ENCODE measurements around the gene XIST. TPM values are rescaled to one million over a fixed set of nuclear protein-coding genes. Genes with fewer than 3 reads are reported as not detected.
A peak's percentile ranks its signal among the peaks of the same experiment; 100 is the strongest.
"Not testable (repeated sequence)": the region's sequence is repeated elsewhere in the genome, so short reads cannot be mapped to it uniquely, and the experiment has no call there.

Gene XIST
- total and polyA plus RNA-seq, 2 donors (not counting 1 experiment from before 2014, with no cell fraction given), result 0.07 to 97.9 TPM

DNA sequence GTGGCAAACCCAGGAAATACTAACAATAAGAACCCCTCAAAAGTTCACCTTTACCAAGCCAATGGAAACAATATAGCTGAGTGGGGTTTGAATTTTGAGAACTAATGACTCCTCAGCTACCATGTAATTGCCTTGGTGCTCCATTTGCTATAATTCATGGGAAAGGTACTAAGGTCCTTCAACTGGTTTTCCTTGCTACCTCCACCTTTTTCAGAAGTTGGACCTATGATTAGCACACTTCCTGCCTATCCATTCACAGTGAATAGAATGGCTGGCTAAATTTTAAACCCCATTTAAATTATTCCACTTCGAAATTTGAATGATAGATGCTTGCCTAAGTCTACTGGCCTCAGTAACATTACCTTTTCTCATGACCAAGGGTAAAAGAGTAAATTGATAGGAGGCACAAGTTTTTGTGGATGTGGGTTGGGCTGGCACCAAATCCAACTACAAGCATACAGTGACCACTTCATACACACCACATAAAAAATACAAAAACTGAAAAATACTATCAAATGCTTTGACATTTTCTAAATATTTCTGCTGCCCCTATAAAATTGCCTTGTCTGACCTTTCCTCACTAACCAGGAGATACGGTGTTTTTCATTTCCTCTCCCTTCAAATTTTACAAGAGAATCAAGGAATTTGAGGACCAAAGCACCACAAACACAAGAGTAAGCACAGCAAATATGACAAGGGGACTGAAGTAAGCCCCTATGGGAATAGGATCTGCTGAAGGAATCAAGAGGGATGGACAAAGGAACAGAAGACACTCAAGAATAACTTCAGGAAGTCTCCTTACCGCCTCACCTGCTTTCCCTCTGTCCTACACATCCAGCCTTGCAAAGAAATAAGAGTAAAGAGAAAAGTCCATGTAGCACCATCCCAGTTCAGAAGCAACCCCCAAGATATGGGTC is 34.1 kb downstream of the XIST start:
- H3K27me3 ChIP-seq (ENCODE audit: control insufficient read depth, insufficient read depth, low read length), result no peaks in the 10 kb centered on the region
- TF ChIP-seq, protein P1, sequence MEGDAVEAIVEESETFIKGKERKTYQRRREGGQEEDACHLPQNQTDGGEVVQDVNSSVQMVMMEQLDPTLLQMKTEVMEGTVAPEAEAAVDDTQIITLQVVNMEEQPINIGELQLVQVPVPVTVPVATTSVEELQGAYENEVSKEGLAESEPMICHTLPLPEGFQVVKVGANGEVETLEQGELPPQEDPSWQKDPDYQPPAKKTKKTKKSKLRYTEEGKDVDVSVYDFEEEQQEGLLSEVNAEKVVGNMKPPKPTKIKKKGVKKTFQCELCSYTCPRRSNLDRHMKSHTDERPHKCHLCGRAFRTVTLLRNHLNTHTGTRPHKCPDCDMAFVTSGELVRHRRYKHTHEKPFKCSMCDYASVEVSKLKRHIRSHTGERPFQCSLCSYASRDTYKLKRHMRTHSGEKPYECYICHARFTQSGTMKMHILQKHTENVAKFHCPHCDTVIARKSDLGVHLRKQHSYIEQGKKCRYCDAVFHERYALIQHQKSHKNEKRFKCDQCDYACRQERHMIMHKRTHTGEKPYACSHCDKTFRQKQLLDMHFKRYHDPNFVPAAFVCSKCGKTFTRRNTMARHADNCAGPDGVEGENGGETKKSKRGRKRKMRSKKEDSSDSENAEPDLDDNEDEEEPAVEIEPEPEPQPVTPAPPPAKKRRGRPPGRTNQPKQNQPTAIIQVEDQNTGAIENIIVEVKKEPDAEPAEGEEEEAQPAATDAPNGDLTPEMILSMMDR (conservative IDR thresholded peaks at IDR 0.05 in 1 of 2, IDR thresholded peaks at IDR 0.05 in 1 of 2; ENCODE audit: low read depth in 1 of 2, low read length in 2 of 2), result no peak
- no peak for TF ChIP-seq EZH2 (IDR thresholded peaks at IDR 0.05; ENCODE audit: low read length, missing control alignments)
- no peaks in the 10 kb centered on the region for H3K4me1 ChIP-seq (ENCODE audit: control insufficient read depth, extremely low read depth, insufficient read depth, low read length)
- H3K79me2 ChIP-seq (ENCODE audit: control insufficient read depth, insufficient read depth, low read length), result no peaks in the 10 kb centered on the region
- H3K4me2 ChIP-seq (ENCODE audit: extremely low read depth, insufficient read depth, low read length), result no peak overlapping the region
- no peak for DNase-seq (ENCODE audit: low read depth in 2 of 2)
- H3K36me3 ChIP-seq (ENCODE audit: control insufficient read depth, insufficient read depth, low read length), result no peaks in the 10 kb centered on the region
- H3K9ac ChIP-seq (ENCODE audit: insufficient read depth, low read length), result no peak overlapping the region
- H4K20me1 ChIP-seq (ENCODE audit: control insufficient read depth, extremely low read depth, insufficient read depth, low read length), result no peaks in the 10 kb centered on the region
- no peak overlapping the region for H3K27ac ChIP-seq (ENCODE audit: insufficient read depth, low read length)
- H2AFZ ChIP-seq (ENCODE audit: low read length), result no peak overlapping the region
- no peaks in the 10 kb centered on the region for H3K9me3 ChIP-seq (ENCODE audit: control insufficient read depth, insufficient read depth, low read depth, low read length)
- no peak overlapping the region for H3K4me3 ChIP-seq (replicated peaks in 1 of 4; ENCODE audit: control extremely low read depth in 1 of 4, insufficient read depth in 1 of 4, low read depth in 3 of 4, low read length in 4 of 4)

- TF ChIP-seq EZH2 (IDR thresholded peaks at IDR 0.05; ENCODE audit: low read length, missing control alignments), result no peak
- TF ChIP-seq, protein P1 (conservative IDR thresholded peaks at IDR 0.05 in 1 of 2, IDR thresholded peaks at IDR 0.05 in 1 of 2; ENCODE audit: low read depth in 1 of 2, low read length in 2 of 2), result no peak
- peak in 1 of 2 donors; percentile 34 for DNase-seq (ENCODE audit: low read depth in 2 of 2)
Observed at GRCh38 chrX:73817393-73818199, 34.9 kb downstream of the XIST start.

GRCh38 chrX:73812256-73812655 is 40.3 kb downstream of the XIST start:
- H3K4me2 ChIP-seq (ENCODE audit: extremely low read depth, insufficient read depth, low read length), result no peak overlapping the region
- no peak for DNase-seq (ENCODE audit: low read depth in 2 of 2)
- H4K20me1 ChIP-seq (ENCODE audit: control insufficient read depth, extremely low read depth, insufficient read depth, low read length), result no peaks in the 10 kb centered on the region
- H3K4me1 ChIP-seq (ENCODE audit: control insufficient read depth, extremely low read depth, insufficient read depth, low read length), result no peaks in the 10 kb centered on the region
- no peaks in the 10 kb centered on the region for H3K27me3 ChIP-seq (ENCODE audit: control insufficient read depth, insufficient read depth, low read length)
- no peak overlapping the region for H3K27ac ChIP-seq (ENCODE audit: insufficient read depth, low read length)
- H3K36me3 ChIP-seq (ENCODE audit: control insufficient read depth, insufficient read depth, low read length), result no peaks in the 10 kb centered on the region
- H2AFZ ChIP-seq (ENCODE audit: low read length), result no peak overlapping the region
- H3K79me2 ChIP-seq (ENCODE audit: control insufficient read depth, insufficient read depth, low read length), result no peaks in the 10 kb centered on the region
- no peak overlapping the region for H3K4me3 ChIP-seq (replicated peaks in 1 of 4; ENCODE audit: control extremely low read depth in 1 of 4, insufficient read depth in 1 of 4, low read depth in 3 of 4, low read length in 4 of 4)
- TF ChIP-seq, protein P1 (conservative IDR thresholded peaks at IDR 0.05 in 1 of 2, IDR thresholded peaks at IDR 0.05 in 1 of 2; ENCODE audit: low read depth in 1 of 2, low read length in 2 of 2), result no peak
- no peak for TF ChIP-seq EZH2 (IDR thresholded peaks at IDR 0.05; ENCODE audit: low read length, missing control alignments)
- no peaks in the 10 kb centered on the region for H3K9me3 ChIP-seq (ENCODE audit: control insufficient read depth, insufficient read depth, low read depth, low read length)
- H3K9ac ChIP-seq (ENCODE audit: insufficient read depth, low read length), result no peak overlapping the region

More at GRCh38 chrX:73817393-73818199, 34.9 kb downstream of the XIST start:
- Histone ChIP-seq H3K4me3 (replicated peaks in 1 of 4; ENCODE audit: control extremely low read depth in 1 of 4, insufficient read depth in 1 of 4, low read depth in 3 of 4, low read length in 4 of 4) (no peak overlapping the region), H3K4me1 (ENCODE audit: control insufficient read depth, extremely low read depth, insufficient read depth, low read length) (no peaks in the 10 kb centered on the region), H3K27ac (ENCODE audit: insufficient read depth, low read length) (no peak overlapping the region), H3K36me3 (ENCODE audit: control insufficient read depth, insufficient read depth, low read length) (no peaks in the 10 kb centered on the region), H3K9me3 (ENCODE audit: control insufficient read depth, insufficient read depth, low read depth, low read length) (no peaks in the 10 kb centered on the region), H3K27me3 (ENCODE audit: control insufficient read depth, insufficient read depth, low read length) (no peaks in the 10 kb centered on the region), H4K20me1 (ENCODE audit: control insufficient read depth, extremely low read depth, insufficient read depth, low read length) (no peaks in the 10 kb centered on the region), H3K79me2 (ENCODE audit: control insufficient read depth, insufficient read depth, low read length) (no peaks in the 10 kb centered on the region), H2AFZ (ENCODE audit: low read length) (no peak overlapping the region), H3K4me2 (ENCODE audit: extremely low read depth, insufficient read depth, low read length) (no peak overlapping the region), H3K9ac (ENCODE audit: insufficient read depth, low read length) (no peak overlapping the region)

- not testable (repeated sequence) for H3K4me1 ChIP-seq (ENCODE audit: control insufficient read depth, extremely low read depth, insufficient read depth, low read length); H3K79me2 ChIP-seq (ENCODE audit: control insufficient read depth, insufficient read depth, low read length); H3K9me3 ChIP-seq (ENCODE audit: control insufficient read depth, insufficient read depth, low read depth, low read length); H3K36me3 ChIP-seq (ENCODE audit: control insufficient read depth, insufficient read depth, low read length); H3K27me3 ChIP-seq (ENCODE audit: control insufficient read depth, insufficient read depth, low read length); H3K4me2 ChIP-seq (ENCODE audit: extremely low read depth, insufficient read depth, low read length); H4K20me1 ChIP-seq (ENCODE audit: control insufficient read depth, extremely low read depth, insufficient read depth, low read length); H2AFZ ChIP-seq (ENCODE audit: low read length); H3K9ac ChIP-seq (ENCODE audit: insufficient read depth, low read length); DNase-seq (ENCODE audit: low read depth in 2 of 2); H3K4me3 ChIP-seq (replicated peaks in 1 of 4; ENCODE audit: control extremely low read depth in 1 of 4, insufficient read depth in 1 of 4, low read depth in 3 of 4, low read length in 4 of 4); H3K27ac ChIP-seq (ENCODE audit: insufficient read depth, low read length)
Observed at GRCh38 chrX:73804109-73804508, 48.4 kb downstream of the XIST start.
